Neuronal stem cell (in vitro differentiated cells): ENCODE data around the gene TGM2.

Source experiments
- DNase-seq: peaks from one replicate; pipeline ENCODE4 v3.0.0-alpha.2; 2013; ENCODE audit warnings: low spot score
- H2AFZ ChIP-seq: one replicate; pipeline ENCODE4 v1.6.1; 2013; ENCODE audit warnings: mild to moderate bottlenecking, low read length, inconsistent platforms
- H2AK5ac ChIP-seq: 2 replicates; pipeline ENCODE4 v1.6.1; 2013; ENCODE audit warnings: low read depth, mild to moderate bottlenecking, inconsistent platforms, low read length, moderate library complexity, mixed read lengths
- H2BK120ac ChIP-seq: 2 replicates; pipeline ENCODE4 v1.6.1; 2013; ENCODE audit warnings: low read depth, mild to moderate bottlenecking, inconsistent platforms, low read length, moderate library complexity, mixed read lengths
- H2BK12ac ChIP-seq: one replicate; pipeline ENCODE4 v1.6.1; 2013; ENCODE audit warnings: low read length, inconsistent platforms
- H2BK15ac ChIP-seq: 2 replicates; pipeline ENCODE4 v1.6.1; 2013; ENCODE audit warnings: mild to moderate bottlenecking, low read length, inconsistent platforms, mixed read lengths
- H2BK5ac ChIP-seq: one replicate; pipeline ENCODE4 v1.6.1; 2013; ENCODE audit warnings: inconsistent platforms, mild to moderate bottlenecking, low read length, moderate library complexity
- H3K14ac ChIP-seq: one replicate; pipeline ENCODE4 v1.6.1; 2013; ENCODE audit warnings: low read length, inconsistent platforms
- H3K18ac ChIP-seq: 2 replicates; pipeline ENCODE4 v1.6.1; 2013; ENCODE audit warnings: low read length, inconsistent platforms
- H3K23ac ChIP-seq: 2 replicates; pipeline ENCODE4 v1.6.1; 2013; ENCODE audit warnings: low read depth, mild to moderate bottlenecking, mixed read lengths, low read length, inconsistent platforms; ENCODE audit not compliant: poor library complexity
- H3K27ac ChIP-seq: replicated peaks from 3 replicates; pipeline ENCODE4 v1.5.1; 2013; ENCODE audit warnings: low read length, inconsistent platforms
- H3K27me3 ChIP-seq, 3 experiments: 2 replicates each; pipeline ENCODE4 v1.6.1; 2013; ENCODE audit warnings: low read length in 3 of 3, mild to moderate bottlenecking in 2 of 3, inconsistent platforms in 1 of 3, low read depth in 1 of 3, mixed read lengths in 1 of 3, moderate library complexity in 1 of 3; ENCODE audit not compliant: control insufficient read depth in 3 of 3, insufficient read depth in 3 of 3
- H3K36me3 ChIP-seq, 2 donors: replicated peaks in 1 of 2; 2 replicates each; pipeline ENCODE4 v1.6.1; 2013; ENCODE audit warnings: low read length in 2 of 2; ENCODE audit not compliant: control insufficient read depth in 2 of 2, insufficient read depth in 2 of 2
- H3K4ac ChIP-seq: 2 replicates; pipeline ENCODE4 v1.6.1; 2013; ENCODE audit warnings: inconsistent platforms, mild to moderate bottlenecking, low read length, moderate library complexity
- H3K4me1 ChIP-seq, 2 donors: 1 replicate in 1 of 2; 2 replicates in 1 of 2; pipeline ENCODE4 v1.6.1; 2013; ENCODE audit warnings: low read length in 2 of 2, low read depth in 1 of 2; ENCODE audit not compliant: control insufficient read depth in 2 of 2, insufficient read depth in 1 of 2
- H3K4me2 ChIP-seq: one replicate; pipeline ENCODE4 v1.6.1; 2013; ENCODE audit warnings: mild to moderate bottlenecking, low read length, inconsistent platforms; ENCODE audit not compliant: insufficient read depth, poor library complexity, severe bottlenecking
- H3K4me3 ChIP-seq, 2 donors: 2 replicates each; pipeline ENCODE4 v1.5.1; 2013; ENCODE audit warnings: low read length in 2 of 2, mild to moderate bottlenecking in 2 of 2, inconsistent platforms in 1 of 2, moderate library complexity in 1 of 2
- H3K79me1 ChIP-seq: one replicate; pipeline ENCODE4 v1.6.1; 2013; ENCODE audit warnings: low read depth, mild to moderate bottlenecking, inconsistent platforms, low read length, moderate library complexity
- H3K9ac ChIP-seq: one replicate; pipeline ENCODE4 v1.6.1; 2013; ENCODE audit warnings: mild to moderate bottlenecking, low read depth, low read length, inconsistent platforms; ENCODE audit not compliant: poor library complexity
- H3K9me3 ChIP-seq, 2 donors: replicated peaks in 1 of 2; 2 replicates each; pipeline versions ENCODE3 to v1.6.1; 2013; ENCODE audit warnings: low read length in 2 of 2, mild to moderate bottlenecking in 2 of 2, inconsistent platforms in 1 of 2, low read depth in 1 of 2, mixed read lengths in 1 of 2, moderate library complexity in 1 of 2; ENCODE audit not compliant: control insufficient read depth in 2 of 2, insufficient read depth in 1 of 2
- H4K8ac ChIP-seq: one replicate; pipeline ENCODE4 v1.6.1; 2013; ENCODE audit warnings: low read depth, mild to moderate bottlenecking, inconsistent platforms, low read length, moderate library complexity
- H4K91ac ChIP-seq: one replicate; pipeline ENCODE4 v1.6.1; 2013; ENCODE audit warnings: low read length, low read depth, mild to moderate bottlenecking, inconsistent platforms; ENCODE audit not compliant: poor library complexity
- WGBS, 2 donors: extraction: QIAGEN DNeasy Blood & Tissue Kit; methylation state at CpG; one replicate each; pipeline ENCODE4 v1.1.7; 2013; ENCODE audit warnings: missing lambda C conversion rate in 2 of 2, mixed read lengths in 1 of 2; ENCODE audit not compliant: insufficient read length in 2 of 2, insufficient replicate concordance in 1 of 2; ENCODE audit errors: extremely low coverage in 2 of 2; 5-methylcytosine and 5-hydroxymethylcytosine counted together

The TGM2 gene

DNA sequence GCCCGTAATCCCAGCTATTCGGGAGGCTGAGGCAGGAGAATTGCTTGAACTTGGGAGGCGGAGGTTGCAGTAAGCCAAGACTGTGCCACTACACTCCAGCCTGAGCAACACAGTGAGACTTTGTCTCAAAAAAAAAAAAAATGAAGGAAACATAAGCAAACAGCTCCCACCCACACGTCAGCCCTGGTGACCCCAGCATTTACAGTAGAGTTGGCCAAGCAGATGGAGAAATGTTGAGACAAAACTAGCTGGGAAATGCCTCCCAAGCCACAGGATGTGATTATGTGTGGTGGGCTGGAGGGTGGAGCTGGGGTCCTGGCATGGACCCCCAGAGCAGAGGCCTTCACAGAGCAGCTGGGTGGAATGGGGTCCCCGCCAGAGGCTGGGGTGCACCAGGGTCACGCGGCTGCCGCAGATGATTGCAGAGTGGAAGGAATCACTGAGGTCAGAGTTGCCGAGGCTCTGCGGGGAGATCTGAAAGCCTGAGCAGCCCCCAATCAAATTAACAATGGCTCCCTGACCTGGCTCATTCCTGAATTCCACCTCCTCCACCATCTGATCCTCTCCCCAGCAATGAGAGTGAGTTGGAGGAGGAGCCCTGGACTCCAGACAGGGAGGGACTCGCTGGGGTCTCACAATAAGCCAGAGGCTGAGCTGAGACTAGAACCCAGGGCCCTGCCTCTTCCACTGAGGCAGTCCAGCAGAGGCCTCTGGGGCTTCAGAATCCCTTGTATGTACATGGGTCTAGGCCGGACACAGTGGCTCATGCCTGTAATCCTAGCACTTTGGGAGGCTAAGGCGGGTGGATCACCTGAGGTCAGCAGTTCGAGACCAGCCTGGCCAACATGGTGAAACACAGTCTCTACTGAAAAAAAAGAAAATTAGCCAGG is 34.7 kb upstream of the TGM2 start:
- no peaks in the 10 kb centered on the region for H3K27me3 ChIP-seq
- no peaks in the 10 kb centered on the region for H3K9me3 ChIP-seq
- no peak overlapping the region for H3K4me3 ChIP-seq
- H3K18ac ChIP-seq = no peak overlapping the region
- peak overlapping the region; percentile 69 for H2BK15ac ChIP-seq
- no peak overlapping the region for H4K8ac ChIP-seq
- H3K4ac ChIP-seq = no peak overlapping the region
- no peak overlapping the region for H2AFZ ChIP-seq
- H3K79me1 ChIP-seq = no peaks in the 10 kb centered on the region
- peaks cover 0 to 8% of the 10 kb centered on the region in 2 donors for H3K4me1 ChIP-seq
- WGBS, 2 donors = no CpG with 5 or more reads among the region's 14 CpGs
- H2BK120ac ChIP-seq = no peak overlapping the region
- H3K27ac ChIP-seq = no peak overlapping the region
- no peaks in the 10 kb centered on the region for H3K36me3 ChIP-seq
- H2BK5ac ChIP-seq = no peak overlapping the region
- no peak for DNase-seq
- H2BK12ac ChIP-seq = no peak overlapping the region
- no peak overlapping the region for H3K14ac ChIP-seq
- H2AK5ac ChIP-seq = no peak overlapping the region
- no peak overlapping the region for H4K91ac ChIP-seq
- H3K23ac ChIP-seq = no peak overlapping the region
- H3K4me2 ChIP-seq = no peak overlapping the region
- H3K9ac ChIP-seq = no peak overlapping the region

DNA sequence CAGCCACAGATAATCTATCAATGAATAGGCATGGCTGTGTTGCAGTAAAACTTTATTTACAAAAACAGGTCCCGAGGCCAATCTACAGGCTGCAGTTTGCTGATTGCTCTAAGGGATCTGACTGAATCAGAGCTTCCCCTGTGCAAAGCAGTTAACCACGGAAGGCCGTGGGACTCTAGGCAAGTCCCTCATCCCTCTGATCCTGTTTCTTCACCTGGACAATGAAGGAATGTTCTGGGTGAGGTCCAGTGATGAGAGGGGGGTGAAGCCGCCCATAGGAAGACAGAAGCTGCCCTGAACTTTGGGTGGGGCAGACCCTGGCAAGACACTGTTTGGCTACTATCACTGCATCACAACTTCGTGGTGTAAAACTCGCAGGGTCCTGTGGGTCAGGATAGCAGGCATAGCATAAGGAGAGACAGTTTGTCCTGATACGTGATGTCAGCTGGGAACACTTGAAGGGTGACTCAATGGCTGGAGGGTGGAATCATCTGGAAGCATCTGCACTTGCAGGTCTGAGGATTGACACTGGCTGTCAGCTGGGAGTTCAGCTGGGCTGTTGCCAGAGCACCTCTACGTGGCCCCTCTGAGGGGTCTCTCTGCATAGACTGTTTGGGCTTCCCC is 33.3 kb upstream of the TGM2 start:
- Histone ChIP-seq H2BK12ac (no peak overlapping the region), H2AFZ (no peak overlapping the region), H3K27me3 (no peaks in the 10 kb centered on the region), H3K27ac (no peak overlapping the region), H4K8ac (no peak overlapping the region), H3K4me2 (no peak overlapping the region), H3K14ac (no peak overlapping the region), H3K4me3 (no peak overlapping the region), H3K9me3 (no peaks in the 10 kb centered on the region), H3K4me1 (peaks cover 0 to 8% of the 10 kb centered on the region in 2 donors), H3K36me3 (no peaks in the 10 kb centered on the region), H4K91ac (no peak overlapping the region), H3K23ac (no peak overlapping the region), H3K79me1 (no peaks in the 10 kb centered on the region), H3K9ac (no peak overlapping the region), H2AK5ac (no peak overlapping the region), H2BK120ac (no peak overlapping the region), H2BK5ac (no peak overlapping the region), H3K4ac (no peak overlapping the region), H2BK15ac (peak overlapping the region; percentile 23), H3K18ac (no peak overlapping the region)
- DNase-seq = no peak
- no CpG with 5 or more reads among the region's 8 CpGs for WGBS, 2 donors

DNA sequence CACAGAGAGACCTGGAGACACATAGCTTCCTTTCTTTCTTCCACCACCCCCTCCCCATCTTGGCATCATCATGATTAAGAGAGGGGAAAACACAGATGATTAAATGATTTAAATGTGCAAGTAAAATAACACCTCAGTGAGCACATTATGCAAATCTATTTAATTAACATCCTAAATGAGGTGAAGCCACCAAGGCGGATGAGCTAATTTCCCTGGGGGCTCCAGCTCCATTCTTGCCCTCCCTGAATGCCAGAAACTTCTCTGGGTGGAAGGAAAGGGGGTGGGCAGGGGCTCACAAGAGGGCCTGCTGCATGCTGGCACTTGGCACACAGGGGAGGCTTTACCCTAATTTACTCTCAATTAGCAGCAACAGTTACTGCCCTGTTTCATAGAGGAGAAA is 32.5 kb upstream of the TGM2 start:
- H3K27me3 ChIP-seq = no peaks in the 10 kb centered on the region
- DNase-seq = no peak
- H3K9me3 ChIP-seq = no peaks in the 10 kb centered on the region
- H3K4me3 ChIP-seq = no peak overlapping the region
- H3K4me2 ChIP-seq = no peak overlapping the region
- no peak overlapping the region for H3K4ac ChIP-seq
- no peak overlapping the region for H4K8ac ChIP-seq
- H2BK120ac ChIP-seq = no peak overlapping the region
- no peaks in the 10 kb centered on the region for H3K79me1 ChIP-seq
- no peak overlapping the region for H2AK5ac ChIP-seq
- no peak overlapping the region for H2AFZ ChIP-seq
- no peak overlapping the region for H3K14ac ChIP-seq
- no peak overlapping the region for H4K91ac ChIP-seq
- H3K23ac ChIP-seq = no peak overlapping the region
- H3K9ac ChIP-seq = no peak overlapping the region
- WGBS, 2 donors = no CpG with 5 or more reads among the region's 1 CpG
- H2BK12ac ChIP-seq = no peak overlapping the region
- peaks cover 0 to 8% of the 10 kb centered on the region in 2 donors for H3K4me1 ChIP-seq
- H2BK15ac ChIP-seq = no peak overlapping the region
- H3K36me3 ChIP-seq = no peaks in the 10 kb centered on the region
- H2BK5ac ChIP-seq = no peak overlapping the region
- no peak overlapping the region for H3K18ac ChIP-seq
- H3K27ac ChIP-seq = no peak overlapping the region

DNA sequence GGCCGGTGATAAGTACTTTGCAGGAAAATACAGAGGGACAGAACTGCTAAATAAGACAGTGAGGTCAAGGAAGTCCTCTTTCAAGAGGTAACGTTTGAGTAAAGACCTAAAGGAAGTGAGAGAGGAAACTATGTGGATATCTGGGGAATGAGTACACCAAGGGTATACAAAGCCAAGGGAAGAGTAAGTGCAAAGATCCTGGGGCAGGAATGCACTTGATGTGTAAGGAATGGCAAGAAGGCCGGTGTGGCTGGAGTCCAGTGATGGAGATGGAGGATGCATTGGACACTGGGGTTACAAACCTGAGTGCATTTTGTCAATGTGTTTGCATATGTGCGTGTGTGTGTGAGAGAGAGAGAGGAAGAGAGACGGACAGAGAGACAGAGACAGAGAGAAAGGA is 32.1 kb upstream of the TGM2 start:
- DNase-seq = no peak
- no peak overlapping the region for H3K18ac ChIP-seq
- H3K9ac ChIP-seq = no peak overlapping the region
- H3K23ac ChIP-seq = no peak overlapping the region
- WGBS, 2 donors = no CpG with 5 or more reads among the region's 5 CpGs
- no peak overlapping the region for H2AFZ ChIP-seq
- no peak overlapping the region for H2BK120ac ChIP-seq
- H3K79me1 ChIP-seq = no peaks in the 10 kb centered on the region
- no peak overlapping the region for H3K4ac ChIP-seq
- no peaks in the 10 kb centered on the region for H3K36me3 ChIP-seq
- no peak overlapping the region for H2BK15ac ChIP-seq
- no peak overlapping the region for H3K4me2 ChIP-seq
- no peak overlapping the region for H4K91ac ChIP-seq
- H3K14ac ChIP-seq = no peak overlapping the region
- H2BK5ac ChIP-seq = no peak overlapping the region
- no peaks in the 10 kb centered on the region for H3K9me3 ChIP-seq
- H4K8ac ChIP-seq = no peak overlapping the region
- no peak overlapping the region for H2AK5ac ChIP-seq
- H3K27ac ChIP-seq = no peak overlapping the region
- H3K4me1 ChIP-seq = peaks cover 0 to 8% of the 10 kb centered on the region in 2 donors
- no peak overlapping the region for H2BK12ac ChIP-seq
- no peaks in the 10 kb centered on the region for H3K27me3 ChIP-seq
- H3K4me3 ChIP-seq = no peak overlapping the region
